Colonic mucosa (tissue), 4 donors: ENCODE measurements around the gene FAM120A. TPM values are rescaled to one million over a fixed set of nuclear protein-coding genes. Genes with fewer than 3 reads are reported as not detected.

Experiments used
- DNase-seq: peaks from one replicate; pipeline ENCODE4 v3.0.0-alpha.2; 2020
- H3K27ac ChIP-seq: fragments of 200-600 bp; one replicate; pipeline ENCODE4 v1.8.0; 2021
- H3K27me3 ChIP-seq: fragments of 200-600 bp; one replicate; pipeline ENCODE4 v1.8.0; 2021
- H3K36me3 ChIP-seq: fragments of 200-600 bp; one replicate; pipeline ENCODE4 v1.8.0; 2021
- H3K4me1 ChIP-seq: fragments of 200-600 bp; one replicate; pipeline ENCODE4 v1.8.0; 2021; ENCODE audit warnings: mild to moderate bottlenecking
- H3K4me3 ChIP-seq: fragments of 200-600 bp; one replicate; pipeline ENCODE4 v1.8.0; 2021
- H3K9ac ChIP-seq, 2 donors: one replicate each; pipeline ENCODE4 v1.7.0; 2013; ENCODE audit warnings: control low read depth in 2 of 2, low read depth in 2 of 2, low read length in 2 of 2
- H3K9me3 ChIP-seq: fragments of 200-600 bp; one replicate; pipeline ENCODE4 v1.8.0; 2021
- CTCF ChIP-seq: fragments of 200-600 bp; IDR thresholded peaks from one replicate; pipeline ENCODE4 v1.8.0; 2022; ENCODE audit warnings: antibody characterized with exemption, mild to moderate bottlenecking
- intact Hi-C: fragments of 100-400 bp; cut with DNase I; formaldehyde crosslinking; loops from one replicate; pipeline ENCODE4 v1.14.1; 2022
- total RNA-seq, 2 donors: library from RNA; stranded (reverse); fragmentation: NEBNext Ultra II Directional in 1 of 2; extraction: Animal tissue kit (Norgen Biotek cat#: 25700) in 1 of 2; gene quantifications; one replicate each; pipeline ENCODE4 v1.2.1, GENCODE V29; 2021
- donor health status: healthy.
- donor health status: DM: no; HTN: no; CAD: no.
- donor health status: DM: no; HTN: no; CAD: no.

Gene FAM120A
- total RNA-seq, 2 donors from 2014 or later = 246 to 264 TPM

- intact Hi-C loops = no loop called here
- H3K9me3 ChIP-seq = no peaks in the 10 kb centered on the region
Observed at GRCh38 chr9:93457006-93457405, 5.5 kb downstream of the FAM120A start.

GRCh38 chr9:93458712-93459111 lies 7.2 kb downstream of the FAM120A start:
- no peak for DNase-seq
- no peak for TF ChIP-seq CTCF
- Histone ChIP-seq H3K27me3 (no peaks in the 10 kb centered on the region), H3K9ac (no peak overlapping the region), H3K4me1 (peaks cover 39% of the 10 kb centered on the region), H3K27ac (peak overlapping the region; percentile 70), H3K36me3 (no peaks in the 10 kb centered on the region), H3K4me3 (no peak overlapping the region), H3K9me3 (no peaks in the 10 kb centered on the region)
- intact Hi-C loops = no loop called here

More at GRCh38 chr9:93457006-93457405, 5.5 kb downstream of the FAM120A start:
- Histone ChIP-seq H3K27ac (peak overlapping the region; percentile 92), H3K27me3 (no peaks in the 10 kb centered on the region), H3K4me3 (no peak overlapping the region), H3K4me1 (peaks cover 36% of the 10 kb centered on the region), H3K9ac (peak overlapping the region in 1 of 2 donors; percentile 60), H3K36me3 (no peaks in the 10 kb centered on the region)
- TF ChIP-seq CTCF = no peak
- no peak for DNase-seq

DNA sequence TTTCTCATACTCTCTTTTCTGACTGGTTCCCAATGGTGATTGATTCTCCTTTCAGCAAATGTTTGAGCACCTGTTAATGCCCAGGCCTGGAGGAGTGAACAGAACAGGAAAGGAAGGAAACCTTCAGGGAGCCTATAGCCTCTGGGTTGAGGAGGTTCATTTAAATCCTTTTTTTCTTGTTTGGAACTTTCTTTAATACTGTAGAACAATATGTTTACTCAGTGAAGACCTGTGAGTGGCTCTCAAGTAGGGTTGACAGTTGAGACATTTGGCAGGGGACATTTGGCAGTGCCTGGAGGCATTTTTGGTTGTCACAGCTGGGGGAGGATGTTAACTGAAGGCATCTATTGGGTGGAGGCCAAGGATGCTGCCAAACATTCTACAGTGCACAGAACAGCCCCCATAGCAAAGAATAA lies 8.0 kb downstream of the FAM120A start:
- TF ChIP-seq CTCF = no peak
- no peak overlapping the region for H3K9ac ChIP-seq
- DNase-seq = no peak
- H3K36me3 ChIP-seq = no peaks in the 10 kb centered on the region
- H3K27ac ChIP-seq = peak overlapping the region; percentile 70
- no peak overlapping the region for H3K4me3 ChIP-seq
- peaks cover 39% of the 10 kb centered on the region for H3K4me1 ChIP-seq
- H3K9me3 ChIP-seq = no peaks in the 10 kb centered on the region
- no peaks in the 10 kb centered on the region for H3K27me3 ChIP-seq
- intact Hi-C loops = no loop called here

- H3K36me3 ChIP-seq = no peaks in the 10 kb centered on the region
- intact Hi-C loops = no loop called here
- no peak for TF ChIP-seq CTCF
- H3K27ac ChIP-seq = peak overlapping the region; percentile 70
- DNase-seq = no peak
- no peak overlapping the region for H3K4me3 ChIP-seq
- no peak overlapping the region for H3K9ac ChIP-seq
- H3K27me3 ChIP-seq = no peaks in the 10 kb centered on the region
- H3K9me3 ChIP-seq = no peaks in the 10 kb centered on the region
- H3K4me1 ChIP-seq = peaks cover 46% of the 10 kb centered on the region
Observed at GRCh38 chr9:93460689-93461413, 9.4 kb downstream of the FAM120A start.

- no peak for TF ChIP-seq CTCF
- intact Hi-C loops = no loop called here
- H3K36me3 ChIP-seq = no peaks in the 10 kb centered on the region
- no peaks in the 10 kb centered on the region for H3K9me3 ChIP-seq
- no peak overlapping the region for H3K4me3 ChIP-seq
- H3K27ac ChIP-seq = peak overlapping the region; percentile 70
- H3K9ac ChIP-seq = no peak overlapping the region
- H3K27me3 ChIP-seq = no peaks in the 10 kb centered on the region
- no peak for DNase-seq
- peaks cover 50% of the 10 kb centered on the region for H3K4me1 ChIP-seq
Observed at GRCh38 chr9:93461414-93461743, 9.9 kb downstream of the FAM120A start.
